Uterus (tissue), 2 donors: ENCODE measurements around the gene KIAA0753.

ENCODE experiments used
- CTCF ChIP-seq, 4 experiments: fragments of 200-600 bp in 2 of 4; fragments of 450-650 bp in 2 of 4; sonication (generic) in 2 of 4; IDR thresholded peaks; one replicate each; pipeline ENCODE4 v1.5.1; 2016 to 2019; ENCODE audit warnings: antibody characterized with exemption in 4 of 4, mild to moderate bottlenecking in 2 of 4, moderate library complexity in 1 of 4
- POLR2A ChIP-seq, 2 donors: fragments of 450-650 bp; IDR thresholded peaks; one replicate each; pipeline ENCODE4 v1.6.1; 2016; ENCODE audit warnings: antibody characterized with exemption in 2 of 2, mild to moderate bottlenecking in 1 of 2, moderate library complexity in 1 of 2

- TF ChIP-seq CTCF (IDR thresholded peaks at IDR 0.05) (no peak), POLR2A (IDR thresholded peaks at IDR 0.05) (no peak)
These were observed 91.8 kb downstream of the KIAA0753 start for GRCh38 chr17:6548578-6549330.
